Ectodermal cell (in vitro differentiated cells): ENCODE data around the gene GSTT2.

Experiments used
- H3K27ac ChIP-seq: 2 replicates; pipeline ENCODE4 v1.7.0; 2013; ENCODE audit warnings: mild to moderate bottlenecking, low read depth, low read length; ENCODE audit not compliant: insufficient read depth, poor library complexity, severe bottlenecking
- H3K27me3 ChIP-seq: 2 replicates; pipeline ENCODE4 v1.7.0; 2013; ENCODE audit warnings: mild to moderate bottlenecking, low read length; ENCODE audit not compliant: insufficient read depth, control insufficient read depth, poor library complexity, severe bottlenecking
- H3K36me3 ChIP-seq: one replicate; pipeline ENCODE4 v1.7.0; 2013; ENCODE audit warnings: low read length; ENCODE audit not compliant: control insufficient read depth, insufficient read depth
- H3K4me1 ChIP-seq: one replicate; pipeline ENCODE4 v1.7.0; 2013; ENCODE audit warnings: low read length; ENCODE audit not compliant: control insufficient read depth, insufficient read depth
- H3K4me3 ChIP-seq: 2 replicates; pipeline ENCODE4 v1.7.0; 2013; ENCODE audit warnings: low read depth, low read length, control low read depth; ENCODE audit not compliant: insufficient read depth
- H3K9me3 ChIP-seq: 2 replicates; pipeline ENCODE4 v1.7.0; 2013; ENCODE audit warnings: mild to moderate bottlenecking, low read length, moderate library complexity; ENCODE audit not compliant: control insufficient read depth
- WGBS, 2 experiments: methylation state at CpG; one replicate each; pipeline ENCODE4 v1.1.7; 2013; ENCODE audit warnings: missing lambda C conversion rate in 2 of 2; 5-methylcytosine and 5-hydroxymethylcytosine counted together

Gene GSTT2

DNA sequence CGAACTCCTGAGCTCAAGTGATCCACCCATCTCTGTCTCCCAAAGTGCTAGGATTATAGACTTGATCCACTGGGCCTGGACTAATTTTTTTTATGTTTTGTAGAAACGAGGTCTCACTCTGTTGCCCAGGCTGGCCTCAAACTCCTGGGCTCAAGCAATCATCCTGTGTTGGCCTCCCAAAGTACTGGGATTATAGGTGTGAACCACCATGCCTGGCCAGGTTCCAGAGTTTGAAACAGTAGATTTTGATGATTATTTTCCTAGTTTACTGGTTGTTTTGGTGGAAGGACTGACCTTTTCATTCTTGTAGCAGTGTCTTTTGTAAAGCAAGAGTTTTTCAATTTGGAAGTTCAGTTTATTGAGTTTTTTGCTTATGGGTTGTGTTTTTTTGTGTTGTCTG lies 46.1 kb downstream of the GSTT2 start:
- Histone ChIP-seq H3K27me3 (no peaks in the 10 kb centered on the region), H3K4me1 (no peaks in the 10 kb centered on the region), H3K9me3 (no peaks in the 10 kb centered on the region), H3K27ac (no peak overlapping the region), H3K36me3 (no peaks in the 10 kb centered on the region), H3K4me3 (no peak overlapping the region)
- WGBS, 2 experiments, result 93% methylated on average over 2 of the region's 2 CpGs

GRCh38 chr22:24026733-24027132 lies 46.8 kb downstream of the GSTT2 start:
- Histone ChIP-seq H3K4me3 (no peak overlapping the region), H3K9me3 (no peaks in the 10 kb centered on the region), H3K4me1 (no peaks in the 10 kb centered on the region), H3K27me3 (no peaks in the 10 kb centered on the region), H3K36me3 (no peaks in the 10 kb centered on the region), H3K27ac (no peak overlapping the region)
- 90% methylated on average over 2 of the region's 3 CpGs; no CpG with 5 or more reads in 1 of the 2 experiments for WGBS, 2 experiments

DNA sequence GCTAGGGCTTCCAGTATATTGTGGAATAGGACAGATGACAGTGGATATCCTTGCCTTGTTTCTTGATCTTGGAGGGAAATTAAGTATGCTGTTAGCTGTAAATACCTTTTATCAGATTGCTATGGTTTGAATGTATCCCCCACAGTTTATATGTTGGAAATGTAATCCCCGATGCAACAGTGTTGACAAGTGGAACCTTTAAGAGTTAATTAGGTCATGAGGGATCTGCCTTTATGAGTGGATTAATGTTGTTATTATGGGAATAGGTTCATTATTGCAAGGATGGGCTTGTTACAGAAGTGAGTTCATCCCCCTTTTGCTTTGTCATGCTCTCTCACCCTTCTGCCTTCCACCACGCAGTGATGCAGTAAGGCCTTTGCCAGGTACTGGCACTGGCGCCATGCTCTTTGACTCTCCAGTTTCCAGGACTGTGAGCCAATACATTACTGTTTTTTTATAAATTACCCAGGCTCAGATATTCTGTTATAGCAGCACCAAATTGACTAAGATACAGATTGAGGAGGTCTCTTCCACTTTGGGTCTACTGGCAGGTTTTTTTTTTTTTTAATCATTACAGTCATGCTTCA lies 47.5 kb downstream of the GSTT2 start:
- H3K4me3 ChIP-seq, result no peak overlapping the region
- no peak overlapping the region for H3K27ac ChIP-seq
- 94% methylated on average over 3 of the region's 3 CpGs for WGBS, 2 experiments
- H3K36me3 ChIP-seq, result no peaks in the 10 kb centered on the region
- H3K9me3 ChIP-seq, result no peaks in the 10 kb centered on the region
- H3K4me1 ChIP-seq, result no peaks in the 10 kb centered on the region
- no peaks in the 10 kb centered on the region for H3K27me3 ChIP-seq

GRCh38 chr22:24027991-24028390 lies 48.1 kb downstream of the GSTT2 start:
- no peaks in the 10 kb centered on the region for H3K4me1 ChIP-seq

DNA sequence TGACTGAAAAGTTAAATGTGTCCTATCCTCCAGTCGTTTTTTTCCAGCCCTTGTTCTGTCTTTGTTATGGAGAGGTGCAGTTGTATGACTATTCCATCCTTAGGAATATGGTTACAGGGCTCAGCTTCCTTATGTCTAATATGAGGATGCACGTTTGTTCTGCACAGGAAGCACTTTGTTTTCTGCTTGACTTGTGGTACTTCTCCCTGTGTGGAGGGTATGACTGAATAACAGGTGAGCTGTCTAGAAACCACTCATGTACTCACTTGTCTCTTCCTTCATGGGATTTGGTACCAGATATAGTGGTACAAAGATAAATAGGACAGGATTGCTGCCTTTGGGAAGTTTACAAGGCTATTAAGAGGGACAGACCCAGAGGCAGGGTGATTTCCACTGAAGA lies 48.6 kb downstream of the GSTT2 start:
- H3K9me3 ChIP-seq, result no peaks in the 10 kb centered on the region
- no peaks in the 10 kb centered on the region for H3K27me3 ChIP-seq
- H3K36me3 ChIP-seq, result no peaks in the 10 kb centered on the region
- WGBS, 2 experiments, result 82 to 87% methylated on average over 2 of the region's 2 CpGs
- no peak overlapping the region for H3K4me3 ChIP-seq
- no peaks in the 10 kb centered on the region for H3K4me1 ChIP-seq
- no peak overlapping the region for H3K27ac ChIP-seq

More at GRCh38 chr22:24027991-24028390, 48.1 kb downstream of the GSTT2 start:
- 85 to 93% methylated on average over 2 of the region's 2 CpGs for WGBS, 2 experiments
- Histone ChIP-seq H3K9me3 (no peaks in the 10 kb centered on the region), H3K27me3 (no peaks in the 10 kb centered on the region), H3K27ac (no peak overlapping the region), H3K36me3 (no peaks in the 10 kb centered on the region), H3K4me3 (no peak overlapping the region)

GRCh38 chr22:24029304-24029703 lies 49.4 kb downstream of the GSTT2 start:
- no peak overlapping the region for H3K4me3 ChIP-seq
- WGBS, 2 experiments, result 90 to 98% methylated on average over 3 of the region's 3 CpGs
- H3K27ac ChIP-seq, result no peak overlapping the region
- no peaks in the 10 kb centered on the region for H3K9me3 ChIP-seq
- no peaks in the 10 kb centered on the region for H3K27me3 ChIP-seq
- H3K36me3 ChIP-seq, result no peaks in the 10 kb centered on the region
- no peaks in the 10 kb centered on the region for H3K4me1 ChIP-seq

- Histone ChIP-seq H3K4me1 (no peaks in the 10 kb centered on the region), H3K36me3 (no peaks in the 10 kb centered on the region), H3K27me3 (no peaks in the 10 kb centered on the region), H3K4me3 (no peak overlapping the region), H3K9me3 (no peaks in the 10 kb centered on the region), H3K27ac (no peak overlapping the region)
Observed at GRCh38 chr22:24030186-24030702, 50.3 kb downstream of the GSTT2 start.
